DND-41 (cell line): ENCODE data around the gene CCL26.

Source experiments
- CTCF ChIP-seq: IDR thresholded peaks from 2 replicates; pipeline ENCODE4 v1.5.1; 2012; ENCODE audit warnings: borderline replicate concordance, low read length, moderate library complexity, mild to moderate bottlenecking; ENCODE audit not compliant: poor library complexity, severe bottlenecking; ENCODE audit errors: extremely low read depth
- EZH2 ChIP-seq: IDR thresholded peaks from 3 replicates; pipeline ENCODE4 v1.6.1; 2012; ENCODE audit warnings: borderline replicate concordance, low read depth, mild to moderate bottlenecking, moderate library complexity, low read length, inconsistent platforms; ENCODE audit not compliant: severe bottlenecking

DNA sequence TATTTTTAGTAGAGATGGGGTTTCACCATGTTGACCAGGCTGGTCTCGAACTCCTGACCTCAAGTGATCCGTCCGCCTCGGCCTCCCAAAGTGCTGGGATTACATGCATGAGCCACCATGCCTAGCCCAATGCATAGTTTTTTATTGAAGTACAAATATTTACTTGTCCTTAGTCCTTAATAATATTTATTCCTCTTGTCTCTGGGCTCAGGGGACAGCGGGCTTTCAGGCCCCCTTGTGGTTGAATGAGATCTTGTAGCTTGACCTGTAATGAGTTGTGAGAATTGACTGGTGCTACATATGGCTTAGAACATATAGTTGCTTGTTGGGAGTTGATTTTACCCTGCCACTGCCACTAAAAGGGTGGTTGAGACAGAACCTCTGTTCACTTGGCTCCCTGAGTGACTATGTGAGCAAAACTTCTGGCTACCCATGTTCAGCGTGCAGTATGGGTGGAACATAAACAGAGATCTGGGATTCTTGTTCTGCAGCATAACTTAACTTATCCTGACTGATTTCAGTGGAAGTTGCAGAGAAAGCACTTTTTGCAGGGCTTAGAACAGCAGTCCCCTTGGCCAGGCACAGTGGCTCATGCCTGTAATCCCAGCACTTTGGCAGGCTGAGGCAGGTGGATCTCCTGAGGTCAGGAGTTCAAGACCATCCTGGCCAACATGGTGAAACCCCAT is 14.9 kb downstream of the CCL26 start:
- TF ChIP-seq CTCF, result peak; percentile 34
- TF ChIP-seq EZH2, result no peak
